Fibroblast of skin of right biceps (primary cell): ENCODE results near the gene ZFHX3.

Experiments
- DNase-seq: peaks from one replicate; pipeline ENCODE4 v3.0.0-alpha.2; 2013

ZFHX3 gene

DNA sequence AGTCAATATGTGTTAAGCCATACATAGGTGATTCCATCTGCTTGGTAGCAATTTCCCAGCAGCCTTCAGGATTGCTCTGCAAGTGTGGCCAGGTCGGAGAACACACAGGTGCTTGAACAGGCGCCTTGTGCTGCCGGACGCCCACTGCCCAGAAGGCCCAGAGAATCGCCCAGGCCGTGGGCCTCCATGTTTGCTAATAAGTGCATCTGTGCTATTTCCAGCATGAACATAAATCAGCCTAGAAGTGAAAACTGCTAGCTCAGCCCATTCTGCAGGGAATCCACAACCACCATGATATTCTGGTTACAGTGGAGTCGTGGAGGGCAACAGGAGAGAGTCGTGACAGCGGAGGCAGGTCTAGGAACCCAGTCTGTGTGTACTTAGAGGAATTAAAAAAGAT is 78.1 kb downstream of the ZFHX3 start:
- DNase-seq = no peak

DNA sequence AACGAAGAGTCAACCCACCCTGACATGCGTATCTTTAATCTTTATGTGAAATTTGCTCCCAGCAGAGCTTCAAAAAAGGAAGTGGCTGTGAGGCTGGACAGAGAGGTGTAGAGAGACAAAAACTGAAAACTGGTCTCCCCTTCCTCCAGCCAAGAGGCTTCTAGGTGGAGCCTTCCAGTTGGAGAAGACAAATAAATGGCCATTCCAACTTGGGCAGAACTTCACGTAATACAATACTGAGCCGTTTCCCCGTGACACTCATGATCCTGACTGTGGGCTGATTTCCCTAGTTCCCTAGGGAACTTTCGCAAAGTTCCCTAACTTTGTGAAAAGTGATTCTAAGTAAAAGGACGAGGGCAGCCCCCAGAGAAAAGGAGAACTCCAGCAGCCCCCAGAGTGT is 78.8 kb downstream of the ZFHX3 start:
- no peak for DNase-seq

DNA sequence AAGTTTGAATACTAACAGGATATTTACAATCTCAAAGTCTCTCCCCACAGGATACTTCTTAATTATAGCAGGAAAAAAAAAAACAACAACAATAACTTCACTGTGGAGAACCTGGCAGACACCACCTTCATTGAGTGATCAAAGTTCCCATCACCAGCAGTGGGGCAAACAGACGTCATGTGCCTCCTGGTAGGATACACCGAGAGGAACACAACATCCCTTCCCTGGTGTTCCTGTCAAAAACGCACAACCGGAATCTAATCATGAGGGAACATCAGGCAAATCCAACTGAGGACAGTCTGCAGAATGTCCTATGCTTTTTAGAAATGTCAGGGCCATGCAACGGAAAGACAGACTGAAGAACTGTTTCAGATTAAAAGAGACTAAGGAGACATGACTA is 80.0 kb downstream of the ZFHX3 start:
- DNase-seq = no peak

DNA sequence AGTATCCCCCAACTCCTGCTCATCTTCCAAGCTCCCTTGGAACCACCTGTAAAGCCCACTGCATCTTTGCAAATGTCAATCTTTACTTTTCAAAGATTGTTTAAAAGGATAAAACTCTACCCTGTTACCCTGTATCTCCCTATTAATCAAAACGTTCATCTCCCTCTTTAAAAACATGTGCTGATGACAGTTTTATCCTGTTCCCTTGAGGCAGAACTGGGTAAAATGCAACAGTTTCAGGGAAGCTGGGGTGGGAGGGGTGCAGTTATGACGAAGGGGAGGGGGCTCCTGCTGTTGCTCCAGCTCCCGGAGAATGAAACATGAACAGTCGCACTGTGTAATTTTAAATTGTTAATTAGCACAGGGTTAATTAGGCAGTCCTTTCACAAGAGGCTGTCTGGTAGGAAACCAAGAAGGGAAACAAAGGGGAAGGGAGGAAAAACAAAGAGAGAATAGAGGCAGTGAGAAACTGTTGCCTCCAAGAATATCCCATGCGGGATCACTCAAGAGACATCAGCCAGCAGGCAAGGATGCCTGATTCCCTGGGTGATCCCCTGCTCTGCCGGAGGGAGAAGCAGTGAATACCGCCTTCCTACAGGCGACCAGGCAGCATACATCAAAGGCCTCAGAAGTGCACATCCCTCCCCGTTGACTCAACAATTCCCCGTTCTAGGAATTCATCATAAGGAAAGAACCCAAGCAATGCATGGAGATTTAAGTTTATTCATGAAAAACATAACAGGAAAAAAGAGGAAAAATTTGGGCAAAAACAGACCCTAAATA is 84.2 kb downstream of the ZFHX3 start:
- DNase-seq = peak; percentile 86

DNA sequence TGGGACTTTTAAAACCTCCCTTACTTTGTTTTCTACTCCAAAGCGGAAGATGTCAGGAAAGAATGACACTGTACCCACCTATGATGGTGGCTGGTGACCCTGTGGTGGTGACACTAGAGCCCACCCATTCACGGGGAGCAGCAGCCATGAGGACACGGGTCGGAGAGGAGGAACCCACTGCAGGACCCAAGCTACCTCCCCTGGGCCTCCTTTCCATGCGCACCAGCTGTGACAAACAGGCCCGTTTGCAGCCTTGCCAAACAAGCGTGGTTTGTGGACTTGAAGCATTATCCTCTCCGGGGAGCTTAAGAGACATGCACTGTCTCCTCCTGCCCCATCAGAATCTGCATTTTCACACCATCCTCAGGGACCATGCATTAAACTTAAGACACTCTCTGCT is 85.6 kb downstream of the ZFHX3 start:
- DNase-seq = no peak

DNA sequence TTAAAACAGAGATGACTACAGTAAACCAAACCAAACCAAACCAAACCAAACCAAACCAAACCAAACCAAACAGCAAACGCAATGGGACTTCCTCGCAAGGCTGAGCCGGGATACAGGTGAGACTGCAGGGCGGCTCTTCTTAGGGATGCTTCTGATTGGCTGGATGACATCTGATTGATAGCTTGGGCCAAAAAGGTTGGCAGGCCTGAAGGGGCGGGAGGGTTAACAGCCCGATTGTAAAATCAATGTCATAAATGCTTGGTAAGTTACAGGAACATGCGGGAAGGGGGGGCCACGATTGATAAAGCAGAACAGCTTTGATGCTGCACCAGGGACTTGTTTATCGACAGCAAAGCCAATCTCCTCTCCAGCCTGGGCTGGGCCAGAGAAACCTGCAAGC is 86.1 kb downstream of the ZFHX3 start:
- no peak for DNase-seq

DNA sequence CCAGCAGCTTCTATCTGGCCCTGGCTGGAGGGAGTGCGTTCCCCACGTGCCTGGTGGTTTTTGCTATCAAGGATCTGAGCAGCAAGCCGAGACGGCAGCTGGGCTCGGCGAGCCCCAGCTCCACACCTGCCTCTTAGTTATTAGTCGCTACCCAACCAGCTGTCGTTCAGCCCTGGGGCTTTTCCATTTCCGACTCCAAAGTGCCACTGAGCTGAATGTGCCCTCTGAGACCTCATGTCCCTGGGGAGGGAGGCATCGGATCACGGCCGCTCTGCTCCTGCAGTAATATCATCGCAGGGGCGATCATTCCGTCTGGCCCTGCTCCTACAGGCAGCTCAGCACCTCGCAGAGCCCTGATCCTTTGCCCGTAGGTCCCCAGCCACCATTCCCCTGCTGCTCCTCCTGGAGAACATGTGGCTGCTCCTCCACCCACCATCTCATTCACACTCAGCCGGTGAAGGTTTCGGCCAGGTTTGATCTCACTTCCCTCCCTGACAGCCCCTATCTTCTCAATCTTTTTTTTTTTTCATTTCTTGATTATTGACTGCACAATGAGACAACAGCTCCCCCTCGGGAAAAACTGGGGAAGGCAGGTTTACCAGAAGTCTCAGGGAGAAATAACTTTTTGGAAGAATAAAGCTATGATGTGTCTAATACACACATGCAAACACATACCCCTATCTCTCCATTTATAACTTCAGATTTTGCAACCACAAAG is 86.7 kb downstream of the ZFHX3 start:
- peak; percentile 20 for DNase-seq

DNA sequence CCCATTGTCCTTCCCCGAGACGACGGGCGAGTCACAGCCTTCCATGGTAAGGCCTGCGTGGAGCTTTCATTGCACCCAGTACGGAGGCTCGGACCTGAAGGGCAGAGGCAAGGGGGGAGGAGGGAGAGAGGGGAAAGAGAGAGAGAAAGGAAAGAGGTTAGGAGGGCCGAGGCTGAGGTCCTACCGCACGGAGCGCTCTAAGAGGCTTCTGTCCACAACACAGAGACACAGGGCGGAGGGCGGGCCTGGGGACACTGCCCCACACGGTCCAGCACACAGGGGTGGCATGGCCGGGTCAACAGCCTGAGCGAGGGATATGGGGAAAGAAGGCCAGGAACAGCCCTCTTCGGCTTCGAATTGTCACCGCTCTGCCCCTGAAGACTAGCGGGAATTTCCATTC is 87.8 kb downstream of the ZFHX3 start:
- no peak for DNase-seq

DNA sequence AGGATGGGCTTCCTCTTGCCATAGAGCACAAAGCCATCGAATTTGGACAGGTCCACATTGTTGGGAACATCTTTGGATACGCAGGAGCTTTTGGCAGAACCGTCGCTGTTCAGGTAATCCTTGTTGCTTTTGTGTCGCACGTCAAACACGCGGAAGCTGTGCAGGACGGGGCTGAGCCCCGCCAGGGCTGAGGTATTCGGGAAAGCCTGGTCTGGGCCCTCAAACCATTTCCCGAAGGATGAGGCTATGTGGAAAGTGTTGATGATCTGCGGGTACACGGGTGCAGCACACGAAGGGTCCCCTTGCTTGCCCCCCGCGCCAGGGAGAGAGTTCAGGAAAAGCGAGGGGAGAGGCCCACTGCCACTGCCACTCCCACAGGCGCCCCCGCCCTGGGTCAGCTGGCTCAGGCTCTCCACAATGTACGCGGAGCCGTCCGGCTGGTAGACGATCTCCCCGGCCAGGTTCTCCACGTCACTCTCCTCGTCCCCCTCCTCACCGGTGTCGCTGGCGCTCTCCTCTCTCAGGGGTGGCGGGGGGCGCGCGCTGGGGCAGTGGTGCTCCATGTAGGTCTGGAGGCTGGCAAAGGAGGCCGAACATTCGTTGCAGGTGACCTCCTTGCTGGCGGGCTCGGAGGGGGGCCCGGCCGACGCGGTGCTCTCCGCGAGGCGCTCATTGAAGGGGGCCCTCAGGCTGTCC is 88.5 kb downstream of the ZFHX3 start:
- DNase-seq = no peak

DNA sequence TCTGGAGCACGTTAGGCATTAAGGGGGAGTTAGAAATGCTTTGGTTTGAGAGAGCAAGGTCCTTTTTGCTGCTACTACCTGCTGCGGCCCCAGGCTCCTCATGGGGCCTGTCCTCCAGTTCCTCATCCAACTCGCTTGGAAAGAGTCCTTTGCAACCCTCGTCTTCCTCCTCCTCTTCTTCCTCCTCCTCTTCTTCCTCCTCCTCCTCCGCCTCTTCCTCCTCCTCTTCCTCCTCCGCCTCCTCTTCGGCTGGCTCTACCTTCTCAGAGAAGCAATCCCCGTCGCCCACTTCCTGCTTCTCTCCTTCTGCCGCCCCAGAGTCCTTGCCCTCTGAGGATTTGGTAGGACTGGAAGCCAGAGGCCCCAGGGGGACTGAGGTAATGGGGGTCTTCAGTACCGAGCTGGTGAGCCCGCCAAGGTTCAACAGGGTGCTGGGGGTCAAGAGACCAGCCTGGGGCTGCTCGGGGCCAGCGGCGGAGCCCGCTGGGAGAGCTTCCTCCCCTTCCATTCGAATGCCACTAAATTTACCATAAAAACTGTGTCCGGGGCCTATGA is 89.3 kb downstream of the ZFHX3 start:
- no peak for DNase-seq

DNA sequence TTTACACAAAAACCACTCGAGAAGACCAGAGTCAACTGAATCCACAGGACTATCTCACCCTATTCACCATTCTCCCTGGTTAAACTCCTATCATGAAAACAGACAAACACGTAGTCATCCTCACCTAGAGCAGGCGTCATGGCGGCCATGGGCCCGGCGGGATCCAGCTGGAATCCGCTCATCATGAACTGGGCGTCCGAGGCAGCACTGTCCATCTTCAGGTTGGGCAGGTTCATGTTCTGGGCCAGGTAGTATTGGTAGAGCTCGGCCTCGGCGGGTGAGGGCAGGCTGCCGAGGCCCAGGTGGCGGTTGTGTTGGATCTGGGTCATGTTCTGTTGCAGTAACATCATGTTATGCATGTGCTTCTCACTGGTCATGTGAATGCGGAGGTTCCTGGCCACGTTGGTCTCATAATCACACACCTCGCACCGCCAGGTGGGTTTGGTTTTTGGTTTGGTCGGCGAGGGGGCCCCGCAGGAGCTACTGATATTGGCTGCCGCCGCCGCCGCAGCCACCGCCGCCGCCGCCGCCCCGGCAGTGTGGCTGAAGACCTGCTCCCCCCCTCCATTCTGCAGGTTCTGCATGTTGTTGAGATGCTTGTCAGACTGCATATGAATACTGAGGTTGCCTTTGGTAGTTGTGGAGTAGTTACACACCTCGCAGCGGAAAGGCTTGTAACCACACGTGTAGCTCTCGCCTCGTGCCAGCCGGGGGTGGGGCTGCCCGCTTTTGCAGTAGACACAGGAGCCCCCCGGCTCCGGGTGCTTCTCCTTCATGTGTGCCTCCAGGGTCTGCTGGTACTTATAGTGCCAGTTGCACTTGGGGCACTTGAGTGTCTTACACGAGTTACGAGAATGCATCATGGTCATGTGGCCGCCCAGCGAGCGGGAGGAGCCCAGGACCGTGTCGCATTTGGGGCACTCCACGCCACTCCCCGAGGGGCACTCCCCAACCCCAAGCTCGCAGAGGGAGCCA is 90.3 kb downstream of the ZFHX3 start:
- no peak for DNase-seq

DNA sequence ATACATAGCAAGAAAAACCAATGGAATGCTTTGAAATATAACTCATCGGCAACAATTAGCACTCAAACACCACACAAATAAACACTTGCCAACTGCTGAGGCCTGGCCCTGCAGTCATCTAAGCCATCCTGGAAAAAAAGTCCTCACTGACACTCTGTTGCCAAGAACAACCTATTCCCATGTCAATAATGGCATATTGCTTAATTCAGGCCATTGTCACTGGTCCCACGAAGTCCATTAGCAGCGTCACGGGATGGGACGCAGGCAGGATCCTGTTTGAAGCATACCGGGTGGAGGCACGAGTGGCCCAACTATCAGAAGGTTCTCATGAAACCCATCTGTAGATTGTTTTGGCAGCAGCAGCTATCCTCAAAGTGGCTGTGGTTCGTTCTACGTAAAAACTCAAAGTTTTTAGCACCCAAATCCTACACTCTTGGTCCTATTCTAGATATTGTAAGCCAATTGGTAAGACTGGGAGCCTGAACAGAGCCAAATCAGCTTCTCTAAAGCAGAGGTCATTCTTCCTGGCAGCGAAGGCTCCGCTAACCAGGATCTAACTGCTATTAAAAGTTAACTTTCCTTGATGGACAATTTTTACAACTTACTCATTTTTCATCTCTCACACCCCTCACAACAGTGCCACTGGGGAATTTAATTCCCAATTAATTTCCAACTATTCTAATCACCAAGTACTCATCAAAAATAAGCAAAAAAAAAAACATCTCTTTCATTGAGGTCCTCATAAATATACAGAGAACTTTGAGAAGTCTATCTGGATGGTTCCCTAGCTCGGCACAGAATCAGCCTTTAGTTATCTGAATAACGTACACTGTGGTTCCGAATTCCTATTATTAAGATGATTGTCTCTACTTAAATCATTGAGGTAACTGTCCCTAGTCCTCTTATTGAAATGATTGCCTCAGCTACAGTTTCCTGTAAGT is 91.5 kb downstream of the ZFHX3 start:
- no peak for DNase-seq

DNA sequence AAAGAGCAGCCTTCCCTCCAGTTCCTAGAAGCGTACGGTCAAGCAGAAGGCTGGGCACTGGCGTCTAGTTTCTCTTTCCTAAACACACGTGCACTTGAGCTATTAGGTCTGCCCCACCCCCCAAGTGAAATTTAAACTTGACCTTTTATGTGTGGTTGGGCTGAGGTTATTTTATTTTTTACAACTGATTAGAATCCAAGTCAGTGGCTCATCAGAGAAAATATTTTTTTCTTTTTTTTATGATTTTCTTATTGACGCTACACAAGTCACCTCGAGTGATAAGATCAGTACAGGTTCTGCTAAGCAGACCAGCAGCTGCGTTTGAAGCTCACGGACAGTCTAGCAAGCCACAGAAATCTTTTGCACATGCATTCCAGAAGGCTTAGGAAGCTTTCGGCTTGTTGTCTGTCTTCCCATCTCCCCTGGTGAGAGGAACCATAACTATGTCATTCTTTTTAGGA is 95.1 kb downstream of the ZFHX3 start:
- DNase-seq = peak; percentile 84

DNA sequence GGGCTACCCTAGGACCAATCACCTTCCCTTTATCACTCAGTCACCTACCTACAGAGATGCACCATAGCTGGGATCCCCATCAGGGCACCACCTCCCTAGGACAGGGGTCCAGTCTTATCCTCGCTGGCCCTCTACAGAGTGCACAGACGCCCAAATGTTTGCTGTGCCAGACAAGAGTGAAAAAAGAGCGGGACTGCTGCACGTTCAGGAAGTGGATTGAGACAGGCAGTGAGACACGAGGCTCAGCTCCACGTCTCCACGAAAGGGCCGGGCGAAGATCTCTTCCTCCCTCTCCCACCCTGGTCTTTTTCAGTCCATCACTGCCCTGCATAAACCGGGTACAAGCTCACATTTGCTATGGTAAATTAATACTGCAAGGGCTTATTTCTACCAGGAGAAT is 95.5 kb downstream of the ZFHX3 start:
- DNase-seq = no peak

DNA sequence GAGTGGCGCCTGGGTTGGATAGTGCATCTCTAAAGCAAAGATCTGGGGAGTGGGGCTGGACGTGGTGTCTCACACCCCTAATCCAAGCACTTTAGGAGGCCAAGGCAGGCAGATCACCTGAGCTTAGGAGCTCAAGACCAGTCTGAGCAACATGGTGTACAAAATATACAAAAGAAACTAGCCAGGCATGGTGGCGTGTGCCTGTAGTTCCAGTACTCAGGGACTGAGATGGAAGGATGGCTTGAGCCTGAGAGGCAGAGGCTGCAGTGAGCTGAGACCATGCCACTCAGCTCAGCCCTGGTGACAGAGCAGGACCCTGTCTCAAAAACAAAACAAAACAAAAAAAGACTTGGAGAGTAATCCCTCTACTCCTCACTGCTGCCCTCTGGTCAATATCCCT is 96.0 kb downstream of the ZFHX3 start:
- no peak for DNase-seq

DNA sequence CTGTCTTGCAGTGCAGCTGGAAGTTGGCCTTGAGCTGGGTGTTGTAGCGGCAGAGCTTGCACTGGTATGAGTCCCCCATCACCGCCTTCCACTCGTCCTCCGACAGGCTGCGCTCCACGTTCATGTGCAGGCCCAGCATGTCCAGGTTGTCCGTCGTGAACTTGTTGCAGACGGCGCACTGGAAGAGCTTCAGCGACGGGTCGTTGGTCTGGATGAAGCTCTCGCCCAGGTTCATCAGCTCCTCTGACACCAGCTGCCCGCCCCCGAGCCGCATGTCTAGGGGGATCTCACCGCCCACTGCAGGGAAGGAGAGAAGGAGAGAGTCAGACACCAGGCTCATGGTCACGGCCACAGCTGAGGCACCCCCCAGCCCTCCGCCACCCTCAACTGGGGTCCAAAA is 97.3 kb downstream of the ZFHX3 start:
- DNase-seq = no peak

DNA sequence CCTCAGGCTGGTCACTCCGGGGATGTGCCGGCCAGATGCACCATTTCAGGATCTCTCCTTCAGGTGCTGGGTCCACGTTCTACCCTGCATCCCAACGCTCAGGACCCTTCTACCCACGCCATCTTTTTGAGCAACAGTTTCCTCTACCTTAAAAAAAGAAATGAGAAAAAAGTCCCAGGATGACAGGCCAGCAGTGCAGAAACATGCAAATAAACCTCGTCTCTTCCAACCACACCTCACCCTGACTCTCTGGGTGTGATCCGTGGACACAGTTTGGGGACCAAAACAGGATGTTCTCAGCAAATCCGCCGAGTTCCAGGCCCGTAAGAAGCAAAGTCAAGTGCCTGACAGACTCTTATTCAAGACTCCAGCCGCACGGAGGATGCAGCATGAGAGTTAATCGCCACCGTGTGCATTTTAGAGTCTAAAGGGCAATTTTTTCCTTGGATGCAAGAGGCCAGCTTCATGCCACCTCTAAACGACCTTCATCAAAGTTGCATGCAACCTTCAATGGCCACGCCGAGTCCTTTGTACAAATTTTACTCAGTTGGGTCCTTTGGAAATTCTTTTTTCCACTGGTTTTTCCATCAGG is 99.6 kb downstream of the ZFHX3 start:
- no peak for DNase-seq

DNA sequence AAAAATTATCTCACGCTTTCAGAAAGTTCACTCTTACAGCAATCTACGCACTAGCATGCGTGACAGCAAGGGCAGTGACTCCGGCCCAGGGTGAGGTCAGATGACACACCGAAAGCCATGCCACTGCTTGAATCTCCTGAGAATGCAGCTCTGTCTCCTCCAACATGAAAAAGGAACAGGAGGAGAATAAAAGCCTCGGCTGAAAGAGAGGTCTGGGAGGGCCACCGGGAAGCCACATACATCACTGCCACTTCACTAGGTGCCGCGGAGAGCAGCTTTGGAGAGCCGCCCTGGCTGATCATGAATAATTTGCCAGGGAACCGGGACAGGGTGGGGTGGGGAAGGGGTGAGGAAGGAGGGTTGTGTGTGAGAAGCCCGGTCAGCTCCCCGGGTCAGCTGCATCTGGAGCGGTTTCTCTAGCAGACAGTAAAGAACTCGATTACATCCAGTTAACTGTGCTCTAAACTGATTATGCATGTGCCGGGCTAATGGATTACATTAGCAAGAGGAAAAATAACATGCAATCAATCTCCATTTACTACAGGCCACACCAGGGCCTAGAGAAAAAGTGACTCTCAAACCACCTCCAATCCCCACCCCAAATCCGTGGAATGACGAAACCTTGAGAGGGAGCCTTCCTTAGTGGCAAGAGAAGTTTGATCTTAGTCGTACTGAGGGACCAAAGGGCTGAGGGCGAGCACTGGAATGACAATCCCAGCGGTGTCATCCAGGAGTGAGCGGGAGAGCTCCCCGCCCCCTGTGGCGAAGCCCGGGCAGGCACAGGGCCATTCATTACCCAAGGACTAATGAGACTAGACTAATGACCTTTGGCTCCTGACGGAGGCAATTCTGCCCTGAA is 100.3 kb downstream of the ZFHX3 start:
- no peak for DNase-seq

DNA sequence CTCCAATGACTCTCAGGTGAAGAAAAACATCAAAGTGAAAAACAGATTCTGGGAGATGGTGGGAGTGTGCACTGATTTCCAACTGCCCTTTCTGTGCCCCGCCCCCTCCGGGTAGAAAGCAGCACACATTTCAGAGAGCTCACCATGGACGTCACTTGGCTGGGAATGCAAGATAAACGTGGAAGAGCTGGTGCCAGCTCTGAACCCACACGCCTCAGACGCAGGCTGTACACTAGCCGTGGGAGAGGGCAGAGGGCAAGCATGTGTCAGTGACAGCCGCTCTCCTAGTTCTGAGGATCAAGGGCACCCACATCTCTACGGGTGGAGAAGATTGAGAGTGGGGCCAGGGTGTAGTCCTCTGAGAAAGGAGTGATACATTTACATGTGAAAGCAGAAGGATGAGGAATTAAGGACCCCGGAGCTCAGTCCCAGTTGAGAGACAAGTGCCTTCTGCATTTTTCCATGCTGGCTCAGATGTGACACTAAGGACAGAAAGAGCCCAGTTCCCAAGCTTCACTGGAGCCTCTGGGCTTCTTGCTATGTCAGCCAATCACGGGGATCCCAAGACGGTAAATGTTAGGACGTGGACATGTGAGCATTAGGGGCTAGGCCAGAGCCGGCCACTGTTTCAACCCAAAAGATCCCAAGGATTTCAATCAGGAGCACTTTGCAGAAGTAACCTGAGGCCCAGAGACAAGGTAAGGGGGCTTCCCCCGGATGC is 101.3 kb downstream of the ZFHX3 start:
- no peak for DNase-seq
